ENCODE measurements around the gene SNTN. TPM values are rescaled to one million over a fixed set of nuclear protein-coding genes. Genes with fewer than 3 reads are reported as not detected.

Gene SNTN
- total RNA-seq, 1 experiment from 2014 or later = not detected

GRCh38 chr3:63684081-63684480 lies 31.6 kb downstream of the SNTN start:
- TF ChIP-seq EZH2 (IDR thresholded peaks at IDR 0.05; ENCODE audit: borderline replicate concordance, low read depth, low read length, poor library complexity, severe bottlenecking) (no peak), CTCF (conservative IDR thresholded peaks at IDR 0.05; ENCODE audit: low read depth, low read length) (no peak)
- DNase-seq (ENCODE audit: low spot score) = no peak
- Histone ChIP-seq H3K9me3 (ENCODE audit: low read depth, low read length, poor library complexity, severe bottlenecking) (no peaks in the 10 kb centered on the region), H3K36me3 (ENCODE audit: insufficient read depth, low read length, poor library complexity, severe bottlenecking) (no peaks in the 10 kb centered on the region), H3K4me3 (ENCODE audit: low read depth, low read length, poor library complexity, severe bottlenecking) (no peak overlapping the region), H3K27ac (ENCODE audit: low read depth, low read length, poor library complexity, severe bottlenecking) (no peak overlapping the region), H3K4me1 (ENCODE audit: insufficient read depth, low read length, poor library complexity, severe bottlenecking) (no peaks in the 10 kb centered on the region), H3K27me3 (replicated peaks; ENCODE audit: insufficient read depth, low read depth, low read length, poor library complexity) (no peaks in the 10 kb centered on the region)
- intact Hi-C loops (cut with micrococcal nuclease; ENCODE audit: unreplicated experiment) = no loop called here
- ChIA-PET CTCF (no interaction called here), POLR2A (ENCODE audit: low non-redundant PET) (no interaction called here)
- BruUV-seq (replicated peaks) = no TSS peak

- Histone ChIP-seq H3K27me3 (replicated peaks; ENCODE audit: insufficient read depth, low read depth, low read length, poor library complexity) (no peaks in the 10 kb centered on the region), H3K4me1 (ENCODE audit: insufficient read depth, low read length, poor library complexity, severe bottlenecking) (no peaks in the 10 kb centered on the region), H3K4me3 (ENCODE audit: low read depth, low read length, poor library complexity, severe bottlenecking) (no peak overlapping the region), H3K9me3 (ENCODE audit: low read depth, low read length, poor library complexity, severe bottlenecking) (no peaks in the 10 kb centered on the region), H3K36me3 (ENCODE audit: insufficient read depth, low read length, poor library complexity, severe bottlenecking) (no peaks in the 10 kb centered on the region), H3K27ac (ENCODE audit: low read depth, low read length, poor library complexity, severe bottlenecking) (no peak overlapping the region)
- BruUV-seq (replicated peaks) = no TSS peak
- CTCF ChIA-PET = no interaction called here
- intact Hi-C loops (cut with micrococcal nuclease; ENCODE audit: unreplicated experiment) = no loop called here
- POLR2A ChIA-PET (ENCODE audit: low non-redundant PET) = no interaction called here
- DNase-seq (ENCODE audit: low spot score) = no peak
- TF ChIP-seq EZH2 (IDR thresholded peaks at IDR 0.05; ENCODE audit: borderline replicate concordance, low read depth, low read length, poor library complexity, severe bottlenecking) = no peak
- TF ChIP-seq CTCF (conservative IDR thresholded peaks at IDR 0.05; ENCODE audit: low read depth, low read length) = no peak
Measured at GRCh38 chr3:63685340-63685739, 32.9 kb downstream of the SNTN start.

GRCh38 chr3:63687278-63688225 lies 35.1 kb downstream of the SNTN start:
- CTCF ChIA-PET = no interaction called here
- H3K27me3 ChIP-seq (replicated peaks; ENCODE audit: insufficient read depth, low read depth, low read length, poor library complexity) = no peaks in the 10 kb centered on the region
- no peak overlapping the region for H3K27ac ChIP-seq (ENCODE audit: low read depth, low read length, poor library complexity, severe bottlenecking)

More at GRCh38 chr3:63687278-63688225, 35.1 kb downstream of the SNTN start:
- DNase-seq (ENCODE audit: low spot score) = no peak
- intact Hi-C loops (cut with micrococcal nuclease; ENCODE audit: unreplicated experiment) = no loop called here
- Histone ChIP-seq H3K4me1 (ENCODE audit: insufficient read depth, low read length, poor library complexity, severe bottlenecking) (no peaks in the 10 kb centered on the region), H3K36me3 (ENCODE audit: insufficient read depth, low read length, poor library complexity, severe bottlenecking) (no peaks in the 10 kb centered on the region), H3K9me3 (ENCODE audit: low read depth, low read length, poor library complexity, severe bottlenecking) (no peaks in the 10 kb centered on the region), H3K4me3 (ENCODE audit: low read depth, low read length, poor library complexity, severe bottlenecking) (no peak overlapping the region)
- BruUV-seq (replicated peaks) = no TSS peak
- no peak for TF ChIP-seq EZH2 (IDR thresholded peaks at IDR 0.05; ENCODE audit: borderline replicate concordance, low read depth, low read length, poor library complexity, severe bottlenecking)
- no peak for TF ChIP-seq CTCF (conservative IDR thresholded peaks at IDR 0.05; ENCODE audit: low read depth, low read length)
- POLR2A ChIA-PET (ENCODE audit: low non-redundant PET) = no interaction called here

All from A673 (cell line).